Measurements from ENCODE around the gene CSTF3.

The CSTF3 gene

GRCh38 chr11:33191467-33191866 lies 30.2 kb upstream of the CSTF3 start:
- no peaks in the 10 kb centered on the region for H3K79me2 ChIP-seq (ENCODE audit: insufficient read depth, low read length)
- H3K27ac ChIP-seq (ENCODE audit: low read length) = no peak overlapping the region
- TF ChIP-seq, protein P1, sequence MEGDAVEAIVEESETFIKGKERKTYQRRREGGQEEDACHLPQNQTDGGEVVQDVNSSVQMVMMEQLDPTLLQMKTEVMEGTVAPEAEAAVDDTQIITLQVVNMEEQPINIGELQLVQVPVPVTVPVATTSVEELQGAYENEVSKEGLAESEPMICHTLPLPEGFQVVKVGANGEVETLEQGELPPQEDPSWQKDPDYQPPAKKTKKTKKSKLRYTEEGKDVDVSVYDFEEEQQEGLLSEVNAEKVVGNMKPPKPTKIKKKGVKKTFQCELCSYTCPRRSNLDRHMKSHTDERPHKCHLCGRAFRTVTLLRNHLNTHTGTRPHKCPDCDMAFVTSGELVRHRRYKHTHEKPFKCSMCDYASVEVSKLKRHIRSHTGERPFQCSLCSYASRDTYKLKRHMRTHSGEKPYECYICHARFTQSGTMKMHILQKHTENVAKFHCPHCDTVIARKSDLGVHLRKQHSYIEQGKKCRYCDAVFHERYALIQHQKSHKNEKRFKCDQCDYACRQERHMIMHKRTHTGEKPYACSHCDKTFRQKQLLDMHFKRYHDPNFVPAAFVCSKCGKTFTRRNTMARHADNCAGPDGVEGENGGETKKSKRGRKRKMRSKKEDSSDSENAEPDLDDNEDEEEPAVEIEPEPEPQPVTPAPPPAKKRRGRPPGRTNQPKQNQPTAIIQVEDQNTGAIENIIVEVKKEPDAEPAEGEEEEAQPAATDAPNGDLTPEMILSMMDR (IDR thresholded peaks at IDR 0.05; ENCODE audit: borderline replicate concordance, extremely low read depth, low read length, poor library complexity, severe bottlenecking) = no peak
- TF ChIP-seq EZH2 (IDR thresholded peaks at IDR 0.05; ENCODE audit: borderline replicate concordance, low read depth, low read length, severe bottlenecking) = no peak
- no peak overlapping the region for H2AFZ ChIP-seq (ENCODE audit: low read depth, low read length)
- no peaks in the 10 kb centered on the region for H3K27me3 ChIP-seq (ENCODE audit: insufficient read depth, low read length, poor library complexity)
- H3K9me3 ChIP-seq (ENCODE audit: insufficient read depth, low read length, severe bottlenecking) = no peaks in the 10 kb centered on the region
- no peaks in the 10 kb centered on the region for H3K4me1 ChIP-seq (ENCODE audit: insufficient read depth, low read length)
- H3K36me3 ChIP-seq (ENCODE audit: insufficient read depth, low read length) = peaks cover 6% of the 10 kb centered on the region
- H3K4me2 ChIP-seq (ENCODE audit: insufficient read depth, low read length) = no peak overlapping the region
- no peaks in the 10 kb centered on the region for H4K20me1 ChIP-seq (ENCODE audit: insufficient read depth, low read length)
- H3K9ac ChIP-seq (ENCODE audit: low read depth, low read length) = no peak overlapping the region
- no peak for DNase-seq
- no peak for ATAC-seq (ENCODE audit: insufficient read depth, low read depth)
- H3K4me3 ChIP-seq (ENCODE audit: low read depth in 1 of 2, low read length in 2 of 2) = no peak overlapping the region

DNA sequence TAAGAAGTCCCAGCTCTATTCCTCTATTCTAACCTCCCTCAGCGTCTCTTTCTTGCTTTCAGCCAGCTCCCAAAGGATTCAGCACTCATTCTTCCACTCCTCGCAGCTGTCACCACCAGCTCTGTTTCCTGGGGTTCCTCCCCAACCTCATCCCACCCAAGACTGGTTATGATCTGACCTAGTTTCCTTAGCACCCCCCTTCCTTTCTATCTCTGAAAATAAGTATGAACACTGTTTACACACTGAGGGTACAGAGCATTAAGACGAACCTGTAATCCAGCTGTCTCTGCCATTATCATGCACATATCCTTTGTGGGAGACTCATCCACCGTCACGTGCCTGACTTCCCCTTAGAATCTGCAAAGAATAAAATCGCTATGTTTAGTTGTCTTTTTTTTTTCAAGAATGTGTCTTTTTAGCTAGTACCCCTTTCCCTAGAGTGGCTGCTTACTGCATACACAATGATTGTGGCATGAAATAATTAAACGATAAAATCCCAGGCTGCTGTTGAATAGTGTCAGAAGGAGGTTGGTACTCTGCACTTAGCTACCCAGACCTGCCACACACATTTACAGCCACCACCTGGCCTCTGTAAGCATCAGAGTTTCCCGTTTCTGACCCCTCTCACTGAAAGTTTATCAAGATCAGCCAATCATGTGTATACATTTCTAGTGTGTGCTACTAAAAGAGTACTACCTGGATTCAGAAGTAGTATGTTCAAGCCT lies 26.9 kb upstream of the CSTF3 start:
- DNase-seq = no peak
- no peaks in the 10 kb centered on the region for H3K79me2 ChIP-seq (ENCODE audit: insufficient read depth, low read length)
- H4K20me1 ChIP-seq (ENCODE audit: insufficient read depth, low read length) = no peaks in the 10 kb centered on the region
- H3K9me3 ChIP-seq (ENCODE audit: insufficient read depth, low read length, severe bottlenecking) = no peaks in the 10 kb centered on the region
- no peak overlapping the region for H3K9ac ChIP-seq (ENCODE audit: low read depth, low read length)
- H3K4me2 ChIP-seq (ENCODE audit: insufficient read depth, low read length) = no peak overlapping the region
- H3K4me1 ChIP-seq (ENCODE audit: insufficient read depth, low read length) = no peaks in the 10 kb centered on the region
- no peak for TF ChIP-seq EZH2 (IDR thresholded peaks at IDR 0.05; ENCODE audit: borderline replicate concordance, low read depth, low read length, severe bottlenecking)
- TF ChIP-seq, protein P1 (IDR thresholded peaks at IDR 0.05; ENCODE audit: borderline replicate concordance, extremely low read depth, low read length, poor library complexity, severe bottlenecking) = no peak
- no peak overlapping the region for H3K4me3 ChIP-seq (ENCODE audit: low read depth in 1 of 2, low read length in 2 of 2)
- H3K27me3 ChIP-seq (ENCODE audit: insufficient read depth, low read length, poor library complexity) = no peaks in the 10 kb centered on the region
- no peak overlapping the region for H3K27ac ChIP-seq (ENCODE audit: low read length)
- H3K36me3 ChIP-seq (ENCODE audit: insufficient read depth, low read length) = peaks cover 6% of the 10 kb centered on the region
- no peak overlapping the region for H2AFZ ChIP-seq (ENCODE audit: low read depth, low read length)
- ATAC-seq (ENCODE audit: insufficient read depth, low read depth) = no peak

GRCh38 chr11:33185756-33186155 lies 24.5 kb upstream of the CSTF3 start:
- no peak for ATAC-seq (ENCODE audit: insufficient read depth, low read depth)
- Histone ChIP-seq H3K79me2 (ENCODE audit: insufficient read depth, low read length) (no peaks in the 10 kb centered on the region), H4K20me1 (ENCODE audit: insufficient read depth, low read length) (no peaks in the 10 kb centered on the region), H3K36me3 (ENCODE audit: insufficient read depth, low read length) (peaks cover 6% of the 10 kb centered on the region), H3K4me1 (ENCODE audit: insufficient read depth, low read length) (no peaks in the 10 kb centered on the region), H3K4me2 (ENCODE audit: insufficient read depth, low read length) (no peak overlapping the region), H3K27ac (ENCODE audit: low read length) (no peak overlapping the region), H3K9me3 (ENCODE audit: insufficient read depth, low read length, severe bottlenecking) (no peaks in the 10 kb centered on the region), H3K27me3 (ENCODE audit: insufficient read depth, low read length, poor library complexity) (no peaks in the 10 kb centered on the region), H3K4me3 (ENCODE audit: low read depth in 1 of 2, low read length in 2 of 2) (no peak overlapping the region), H3K9ac (ENCODE audit: low read depth, low read length) (no peak overlapping the region), H2AFZ (ENCODE audit: low read depth, low read length) (no peak overlapping the region)
- TF ChIP-seq, protein P1 (IDR thresholded peaks at IDR 0.05; ENCODE audit: borderline replicate concordance, extremely low read depth, low read length, poor library complexity, severe bottlenecking) = no peak
- TF ChIP-seq EZH2 (IDR thresholded peaks at IDR 0.05; ENCODE audit: borderline replicate concordance, low read depth, low read length, severe bottlenecking) = no peak
- DNase-seq = no peak

Data from DND-41 (cell line).